ENCODE data around the gene RELL1. TPM values are rescaled to one million over a fixed set of nuclear protein-coding genes. Genes with fewer than 3 reads are reported as not detected.

The RELL1 gene
- total and polyA plus RNA-seq, 10 of the 15 experiments (the other 5 are each of a cell fraction or from before 2014, with no cell fraction given): 0.20 to 10.9 (median 3.9) TPM

GRCh38 chr4:37615059-37615719 lies 71.0 kb downstream of the RELL1 start:
- no peaks in the 10 kb centered on the region for H3K79me2 ChIP-seq (ENCODE audit: control insufficient read depth, insufficient read depth, low read length)
- no peak for FAIRE-seq
- H4K20me1 ChIP-seq (ENCODE audit: control insufficient read depth, insufficient read depth): no peaks in the 10 kb centered on the region
- intact Hi-C loops (cut with micrococcal nuclease; ENCODE audit: unreplicated experiment): no loop called here
- RAD21 ChIA-PET (ENCODE audit: unreplicated experiment): no interaction called here
- in situ Hi-C loops (cut with MboI): no loop called here
- no TSS peak for BruUV-seq (replicated peaks)
- no peak overlapping the region for H3K27ac ChIP-seq (ENCODE audit: control insufficient read depth, insufficient read depth)
- TF ChIP-seq NFXL1 (IDR thresholded peaks at IDR 0.05; ENCODE audit: borderline replicate concordance) (no peak), CREB1 (IDR thresholded peaks at IDR 0.05; ENCODE audit: low read depth) (no peak), POLR2AphosphoS2 (IDR thresholded peaks at IDR 0.05; ENCODE audit: low read depth, low read length) (no peak), TCF12 (IDR thresholded peaks at IDR 0.05; ENCODE audit: low read depth, low read length) (no peak), EGR1 (IDR thresholded peaks at IDR 0.05; ENCODE audit: borderline replicate concordance in 1 of 2, low read depth in 2 of 2, low read length in 2 of 2) (0 out of 3 replicates have a peak, but pooled peaks of 1 of the 2 experiments have one; percentile 12)
- no peaks in the 10 kb centered on the region for H3K27me3 ChIP-seq (replicated peaks in 1 of 2; ENCODE audit: control insufficient read depth in 2 of 2, insufficient read depth in 2 of 2, low read length in 1 of 2)
- no peaks in the 10 kb centered on the region for H3K4me1 ChIP-seq (ENCODE audit: control insufficient read depth, insufficient read depth, low read length)
- no peak overlapping the region for H2AFZ ChIP-seq (ENCODE audit: control insufficient read depth, low read depth, low read length)
- H3K36me3 ChIP-seq (ENCODE audit: control insufficient read depth in 2 of 2, insufficient read depth in 2 of 2, low read length in 1 of 2): no peaks in the 10 kb centered on the region; a peak in 1 of 4 replicates
- no peaks in the 10 kb centered on the region for H3K9me3 ChIP-seq (replicated peaks; ENCODE audit: control insufficient read depth, insufficient read depth, low read length)
- no peak overlapping the region for H3K9ac ChIP-seq (ENCODE audit: control insufficient read depth, insufficient read depth, low read length)
- CTCF ChIA-PET: interaction anchor here (1.3 to 5.3 kb wide), 2 partner anchors 13 to 420 kb away, joined by 5 to 35 read pairs; no protein-coding TSS in a partner anchor
- SMC1A ChIA-PET (ENCODE audit: uncharacterized antibody, unreplicated experiment): interaction anchor here (0.8 kb wide), 1 partner anchor 37 kb away, joined by 3 read pairs; no protein-coding TSS in a partner anchor
- H3K4me3 ChIP-seq: no peak overlapping the region
- POLR2A ChIA-PET: interaction anchor here (0.6 kb wide), 1 partner anchor 1125 kb away, joined by 3 read pairs; no protein-coding TSS in a partner anchor
- DNase-seq (ENCODE audit: low read depth, low spot score): no peak
- no peak overlapping the region; the same call in 1 of the 2 replicates for H3K4me2 ChIP-seq (ENCODE audit: control insufficient read depth, insufficient read depth)
- ATAC-seq: no peak
- 85% methylated on average over 5 of the region's 5 CpGs for WGBS (ENCODE audit: insufficient coverage, insufficient replicate concordance, low lambda C conversion rate, missing lambda C conversion rate)

GRCh38 chr4:37612811-37613210 lies 73.4 kb downstream of the RELL1 start:
- ChIA-PET SMC1A (ENCODE audit: uncharacterized antibody, unreplicated experiment) (interaction anchor here (1.0 to 1.6 kb wide), 4 partner anchors 10 to 181 kb away, joined by 3 to 4 read pairs (median 3); no protein-coding TSS in a partner anchor), RAD21 (ENCODE audit: unreplicated experiment) (interaction anchor here (0.8 to 1.5 kb wide), 2 partner anchors 9 to 11 kb away, joined by 3 to 5 read pairs; no protein-coding TSS in a partner anchor), CTCF (interaction anchor here (0.6 to 5.3 kb wide), 2 partner anchors 10 to 25 kb away, joined by 3 to 35 read pairs; no protein-coding TSS in a partner anchor), POLR2A (interaction anchor here (0.5 to 0.6 kb wide), 2 partner anchors 38 to 194 kb away, joined by 3 to 5 read pairs; no protein-coding TSS in a partner anchor)
- FAIRE-seq (no peak), ATAC-seq (no peak), DNase-seq (ENCODE audit: low read depth, low spot score) (no peak)
- no peak overlapping the region for H3K9ac ChIP-seq (ENCODE audit: control insufficient read depth, insufficient read depth, low read length)
- TF ChIP-seq PAX8 (IDR thresholded peaks at IDR 0.05) (no peak), MYB (IDR thresholded peaks at IDR 0.05; ENCODE audit: borderline replicate concordance, low read depth, low read length) (no peak), FOXK2 (IDR thresholded peaks at IDR 0.05) (no peak), RELA (IDR thresholded peaks at IDR 0.05; ENCODE audit: borderline replicate concordance, partially characterized antibody) (no peak), SIX5 (IDR thresholded peaks at IDR 0.05; ENCODE audit: low read depth, low read length, severe bottlenecking) (no peak), ZBED1 (IDR thresholded peaks at IDR 0.05; ENCODE audit: borderline replicate concordance) (no peak)
- no peaks in the 10 kb centered on the region; a peak in 1 of 4 replicates for H3K36me3 ChIP-seq (ENCODE audit: control insufficient read depth in 2 of 2, insufficient read depth in 2 of 2, low read length in 1 of 2)
- BruUV-seq (replicated peaks): no TSS peak
- H3K9me3 ChIP-seq (replicated peaks; ENCODE audit: control insufficient read depth, insufficient read depth, low read length): no peaks in the 10 kb centered on the region
- H3K4me1 ChIP-seq (ENCODE audit: control insufficient read depth, insufficient read depth, low read length): no peaks in the 10 kb centered on the region
- no peak overlapping the region for H3K27ac ChIP-seq (ENCODE audit: control insufficient read depth, insufficient read depth)
- no peaks in the 10 kb centered on the region for H3K79me2 ChIP-seq (ENCODE audit: control insufficient read depth, insufficient read depth, low read length)
- no peak overlapping the region for H3K4me3 ChIP-seq
- intact Hi-C loops (cut with micrococcal nuclease; ENCODE audit: unreplicated experiment): no loop called here
- H3K27me3 ChIP-seq (replicated peaks in 1 of 2; ENCODE audit: control insufficient read depth in 2 of 2, insufficient read depth in 2 of 2, low read length in 1 of 2): no peaks in the 10 kb centered on the region
- WGBS (ENCODE audit: insufficient coverage, insufficient replicate concordance, low lambda C conversion rate, missing lambda C conversion rate): 50% methylated on average over 1 of the region's 1 CpG
- in situ Hi-C loops (cut with MboI): no loop called here
- no peaks in the 10 kb centered on the region for H4K20me1 ChIP-seq (ENCODE audit: control insufficient read depth, insufficient read depth)
- H2AFZ ChIP-seq (ENCODE audit: control insufficient read depth, low read depth, low read length): no peak overlapping the region
- H3K4me2 ChIP-seq (ENCODE audit: control insufficient read depth, insufficient read depth): no peak overlapping the region
